ENCODE results near the gene CDKN2A.

The CDKN2A gene

DNA sequence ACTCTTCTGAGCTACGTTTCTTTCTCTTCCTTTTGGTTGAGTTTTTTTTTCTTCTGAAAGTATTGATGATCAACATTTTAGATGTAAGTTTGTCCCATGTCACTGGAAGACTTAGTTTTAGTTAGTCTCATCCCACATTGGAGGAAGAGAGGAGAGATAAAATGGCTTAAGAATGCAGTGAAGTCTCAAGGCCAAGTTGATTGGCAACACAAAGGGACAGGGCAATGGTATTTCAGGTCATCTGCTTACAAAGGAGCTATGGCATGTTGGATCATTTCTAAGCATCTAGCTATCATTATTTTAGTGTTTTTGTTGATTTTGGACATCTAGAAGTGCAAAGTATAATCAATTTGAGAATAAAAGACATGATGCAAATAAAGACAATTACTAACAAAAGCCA is 58.6 kb downstream of the CDKN2A start:
- no peak for DNase-seq

GRCh38 chr9:21933865-21934264 is 60.3 kb downstream of the CDKN2A start:
- DNase-seq = no peak

GRCh38 chr9:21933281-21933680 is 60.9 kb downstream of the CDKN2A start:
- DNase-seq = no peak

- no peak for DNase-seq
Observed at GRCh38 chr9:21931428-21931827, 62.8 kb downstream of the CDKN2A start.

DNA sequence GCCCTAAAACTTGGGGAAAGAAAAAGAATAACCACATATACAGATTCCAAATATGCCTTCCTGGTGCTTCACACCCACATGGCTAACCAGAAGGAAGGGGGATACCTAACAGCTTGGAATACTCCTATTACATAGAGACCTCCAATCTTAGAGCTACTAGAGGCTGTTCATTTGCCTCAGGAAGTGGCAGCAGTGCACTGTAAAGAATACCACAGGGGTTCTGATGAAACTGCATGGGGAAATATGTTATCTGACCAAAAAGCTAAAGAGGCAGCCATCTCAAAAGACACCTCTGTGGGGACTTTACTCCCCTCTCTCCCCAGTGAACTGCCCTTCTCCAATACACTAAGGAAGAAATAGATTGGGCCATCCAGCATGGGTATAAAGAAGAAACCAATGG is 66.4 kb downstream of the CDKN2A start:
- no peak for DNase-seq

GRCh38 chr9:21923694-21924093 is 70.5 kb downstream of the CDKN2A start:
- no peak for DNase-seq

DNA sequence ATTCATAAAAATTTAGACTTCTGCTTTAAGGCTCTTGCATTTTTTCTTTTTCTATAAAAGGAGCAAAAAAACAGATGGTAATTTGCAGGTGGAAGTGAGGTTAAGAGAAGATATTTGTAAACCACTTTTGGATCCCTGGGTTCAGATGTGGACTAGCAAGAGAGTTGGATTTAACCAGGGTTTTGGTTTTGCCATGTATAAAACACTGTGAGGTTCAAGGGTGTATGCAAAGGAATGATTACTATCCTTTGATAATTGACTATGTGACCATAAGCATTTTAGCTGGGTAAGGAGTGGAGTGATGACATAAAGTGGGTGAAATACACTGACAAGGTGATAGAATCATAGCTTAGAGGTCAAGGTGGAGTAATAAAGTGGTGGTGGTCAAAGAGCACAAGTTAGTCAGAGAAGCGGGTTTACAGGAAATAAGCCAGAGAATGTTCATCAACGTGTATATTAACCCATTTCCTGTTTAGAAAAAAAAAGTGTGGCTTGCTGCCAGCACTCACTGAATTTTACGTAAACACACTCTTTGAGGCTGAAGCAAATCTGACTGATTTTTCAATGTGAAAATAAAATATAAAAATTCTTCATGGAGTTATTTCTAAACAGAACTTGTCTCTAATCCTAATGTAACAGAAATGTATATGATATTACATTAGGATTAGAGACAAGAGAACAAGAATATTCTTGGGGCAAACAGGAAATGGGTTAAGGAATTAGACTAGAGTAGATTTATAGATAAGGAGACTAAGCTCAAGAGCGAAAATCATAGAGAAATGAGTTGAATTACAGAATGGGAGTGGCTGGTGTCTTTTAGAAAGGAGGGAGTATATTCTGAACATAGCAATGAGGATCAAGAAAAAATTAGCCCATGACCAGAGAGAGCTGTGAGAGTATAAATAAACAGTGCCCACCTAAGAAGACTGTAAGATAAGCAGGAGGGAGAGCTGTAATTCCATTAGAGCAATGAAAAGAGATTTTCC is 74.5 kb downstream of the CDKN2A start:
- no peak for DNase-seq
